ENCODE measurements around the gene DHRS12.
A peak's percentile ranks its signal among the peaks of the same experiment; 100 is the strongest.

Gene DHRS12, protein sequence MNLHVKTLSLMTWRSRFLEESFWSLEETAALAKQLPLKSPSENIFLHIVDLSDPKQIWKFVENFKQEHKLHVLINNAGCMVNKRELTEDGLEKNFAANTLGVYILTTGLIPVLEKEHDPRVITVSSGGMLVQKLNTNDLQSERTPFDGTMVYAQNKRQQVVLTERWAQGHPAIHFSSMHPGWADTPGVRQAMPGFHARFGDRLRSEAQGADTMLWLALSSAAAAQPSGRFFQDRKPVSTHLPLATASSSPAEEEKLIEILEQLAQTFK

DNA sequence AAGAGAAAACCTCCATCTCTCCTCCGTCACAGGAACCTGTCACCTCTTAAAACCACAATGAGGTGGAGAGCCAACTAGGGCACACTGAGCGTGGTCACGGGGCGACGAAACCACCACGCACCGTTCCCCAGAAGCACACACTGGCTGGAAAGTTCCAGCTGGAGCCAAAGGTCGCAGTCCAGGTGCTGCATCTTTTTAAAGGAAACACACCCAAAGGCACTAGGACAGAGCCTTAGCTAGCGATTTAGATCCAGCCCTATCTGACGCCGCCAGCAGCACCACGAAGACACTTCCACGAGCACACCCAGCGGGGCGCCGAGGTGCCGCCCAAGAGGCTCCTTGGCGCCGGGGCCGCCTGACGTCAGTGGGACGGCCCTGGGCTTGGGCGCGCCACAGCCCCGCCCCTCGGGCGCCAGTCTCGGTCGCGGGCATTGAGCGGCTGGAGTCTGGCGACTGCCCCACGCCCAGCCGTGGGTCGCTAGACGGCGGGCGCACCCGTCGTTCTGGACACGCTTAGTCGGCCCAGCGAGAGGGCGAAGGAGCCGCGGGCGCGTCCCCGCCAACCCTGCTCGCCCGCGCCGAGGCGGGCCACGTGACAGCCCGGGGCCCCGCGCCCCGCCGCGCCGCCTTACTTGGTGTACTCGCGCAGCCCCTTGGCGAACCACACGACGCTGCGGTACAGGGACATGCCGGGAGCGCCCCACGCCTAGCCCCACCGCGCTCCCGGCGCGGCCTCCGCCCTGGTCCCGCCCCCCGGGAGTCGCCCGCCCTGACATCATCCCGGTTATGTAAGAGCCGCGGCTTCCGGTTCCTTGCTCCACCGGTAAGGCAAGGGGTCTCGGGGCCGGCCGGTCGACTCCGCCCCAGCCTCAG, at the start of gene DHRS12:
TSS of gene DHRS12 (minus strand) at position 742 of the 873 bp plus-strand sequence. CDS start 4,504 bp downstream, outside the sequence.
- DNase-seq (ENCODE audit: low read depth in 2 of 2) = peak; percentile 79 to 83

DNA sequence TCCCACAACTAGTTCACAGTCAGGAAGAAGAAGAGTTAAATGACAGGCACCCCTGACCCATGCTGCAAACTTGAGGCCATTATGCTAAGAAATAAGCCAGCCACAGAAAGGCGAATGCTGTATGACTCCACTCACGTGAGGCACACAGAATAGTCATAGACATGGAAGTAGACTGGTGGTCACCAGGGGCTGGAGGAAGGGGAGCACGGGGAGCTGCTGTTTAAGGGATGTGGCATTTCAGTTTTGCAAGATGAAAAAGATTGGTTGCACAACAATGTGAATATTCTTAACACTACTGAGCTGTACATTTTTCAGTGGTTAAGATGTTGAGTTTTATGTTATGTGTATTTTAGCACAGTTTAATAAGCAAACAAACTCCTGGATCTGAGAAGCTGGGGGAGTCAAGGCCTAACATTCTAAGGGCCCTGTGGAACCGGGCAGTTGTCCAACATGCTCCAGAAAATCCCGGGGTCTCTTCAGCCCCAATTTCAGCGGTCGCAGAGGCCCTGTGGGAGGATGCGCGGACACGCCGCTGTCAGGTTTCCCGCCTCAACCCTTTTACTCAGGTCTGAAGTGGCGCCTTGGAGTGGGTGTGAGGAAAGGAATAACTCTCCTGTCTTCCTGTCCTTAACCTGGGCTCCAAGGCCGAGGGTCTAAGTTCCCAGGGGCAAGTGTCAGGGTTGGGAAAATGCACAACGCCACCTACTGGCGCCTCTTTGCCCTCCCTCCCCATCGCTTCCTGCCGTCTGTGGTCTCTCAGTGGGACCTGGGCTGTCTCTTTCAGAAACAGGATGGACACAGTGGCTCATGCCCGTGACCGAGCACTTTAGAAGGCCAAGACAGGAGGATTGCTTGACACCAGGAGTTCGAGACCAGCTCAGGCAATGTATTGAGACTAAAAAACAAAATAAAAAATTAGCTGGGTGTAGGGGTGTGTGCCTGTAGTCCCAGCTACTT, 45.5 kb upstream of the DHRS12 start:
- DNase-seq (ENCODE audit: low read depth in 2 of 2) = no peak

DNA sequence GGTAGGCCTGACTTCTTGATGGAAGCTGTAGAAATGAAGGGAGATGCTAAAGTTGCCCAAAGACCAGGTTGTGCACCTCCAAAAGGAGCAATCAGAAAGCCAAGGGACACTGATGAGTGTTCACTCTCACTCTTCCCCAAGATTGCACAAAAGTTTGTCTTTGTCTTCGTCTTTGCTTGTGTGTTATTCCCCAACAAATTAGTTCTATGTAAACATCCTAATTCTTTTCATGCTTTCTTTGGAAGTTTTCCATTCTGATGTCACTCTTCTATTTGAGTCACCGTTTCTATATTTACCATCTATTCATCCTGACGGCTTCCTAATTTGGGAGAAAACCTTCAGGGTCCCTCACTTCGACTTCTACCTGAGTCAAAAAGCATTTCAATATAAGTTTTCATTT, 44.7 kb upstream of the DHRS12 start:
- no peak for DNase-seq (ENCODE audit: low read depth in 2 of 2)

DNA sequence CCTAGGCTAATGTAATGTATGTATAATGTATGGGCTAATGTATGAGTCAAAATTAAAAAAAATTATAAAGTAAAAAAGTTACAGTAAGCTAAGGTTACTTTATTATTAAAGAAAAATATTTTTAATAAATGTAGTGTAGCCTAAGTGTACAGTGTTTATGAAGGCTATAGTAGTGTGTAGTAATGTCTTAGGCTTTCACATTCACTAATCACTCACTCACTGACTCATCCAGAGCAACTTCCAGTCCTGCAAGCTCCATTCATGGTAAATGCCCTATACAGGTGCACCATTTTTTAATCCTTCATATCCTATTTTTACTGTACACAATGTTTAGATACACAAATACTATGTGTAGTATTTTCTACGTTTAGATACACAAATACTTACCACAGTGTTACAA, 42.8 kb upstream of the DHRS12 start:
- no peak for DNase-seq (ENCODE audit: low read depth in 2 of 2)

DNA sequence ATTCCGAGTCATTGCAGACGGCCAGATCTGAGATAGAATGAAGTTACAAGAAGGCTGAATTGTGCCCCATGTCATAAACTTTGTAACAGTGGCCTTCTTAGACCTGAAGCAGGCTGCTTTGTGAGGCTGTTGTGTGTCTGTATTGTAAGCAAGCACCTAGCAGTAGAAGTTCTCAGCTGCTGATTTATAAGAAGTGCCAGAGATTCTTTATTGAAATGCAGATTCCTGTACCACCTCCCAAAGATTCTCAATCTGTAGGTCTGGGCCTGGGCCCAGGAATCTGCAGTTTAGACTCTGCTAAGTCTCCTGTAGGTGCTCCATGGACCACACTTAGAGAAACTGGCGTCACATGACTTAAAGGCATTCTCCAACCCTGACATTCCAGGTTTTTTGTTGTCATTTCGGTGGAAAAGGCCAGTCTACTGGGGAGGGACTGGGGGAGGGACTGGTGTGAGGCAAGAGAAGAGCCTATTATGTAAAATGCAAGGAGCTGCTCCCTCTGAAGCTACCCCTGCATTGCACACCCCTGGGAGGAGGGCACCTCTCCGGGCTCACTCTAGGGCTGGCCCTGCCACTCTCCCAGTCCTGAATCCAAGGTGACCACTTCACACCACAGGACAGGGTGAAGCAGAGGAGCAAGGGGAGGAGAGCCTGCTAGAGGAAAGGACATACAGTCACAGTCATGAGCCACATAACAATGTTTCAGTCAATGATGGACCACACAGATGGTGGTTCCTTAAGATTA, 41.8 kb upstream of the DHRS12 start:
- DNase-seq (ENCODE audit: low read depth in 2 of 2) = no peak

DNA sequence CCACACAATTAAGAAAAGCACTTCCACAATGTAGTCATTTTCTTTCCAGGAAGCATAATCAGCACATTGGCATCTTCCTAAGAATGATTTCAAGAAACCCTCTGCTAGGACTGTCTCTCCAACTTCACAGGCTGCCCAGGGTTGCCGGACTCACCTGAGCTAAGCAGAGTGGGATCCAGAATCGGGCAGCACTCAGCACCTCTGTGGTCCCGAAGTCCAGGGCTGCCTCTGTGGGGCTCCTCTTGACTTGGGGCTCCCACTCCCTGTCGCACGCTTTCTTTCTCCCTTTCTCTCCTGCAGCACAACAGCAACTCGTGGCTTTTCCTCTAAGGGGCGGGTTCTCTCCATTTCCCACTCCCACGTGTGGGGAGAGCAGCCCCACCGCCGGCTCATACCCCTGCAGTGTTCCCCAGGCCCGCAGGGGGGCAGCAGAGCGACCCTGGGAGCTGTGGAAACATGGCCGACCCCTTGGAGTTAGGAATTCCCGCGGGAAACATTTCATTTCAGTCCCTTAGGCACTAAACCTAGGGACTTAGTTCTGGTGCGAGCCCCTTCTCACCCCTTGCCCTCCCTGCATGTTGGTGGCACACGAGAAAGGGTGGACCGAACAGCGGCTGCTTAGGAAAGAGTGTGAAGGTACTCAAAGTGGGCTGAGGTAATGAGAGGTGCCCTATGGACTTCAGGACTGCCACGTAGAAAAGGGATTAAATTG, 41.1 kb upstream of the DHRS12 start, which contains the start of gene TMEM272:
TSS of gene TMEM272 (minus strand) at position 316 of the 712 bp plus-strand sequence. CDS start 6,647 bp downstream, outside the sequence.
- DNase-seq (ENCODE audit: low read depth in 2 of 2) = peak in 1 of 2 donors; percentile 34

DNA sequence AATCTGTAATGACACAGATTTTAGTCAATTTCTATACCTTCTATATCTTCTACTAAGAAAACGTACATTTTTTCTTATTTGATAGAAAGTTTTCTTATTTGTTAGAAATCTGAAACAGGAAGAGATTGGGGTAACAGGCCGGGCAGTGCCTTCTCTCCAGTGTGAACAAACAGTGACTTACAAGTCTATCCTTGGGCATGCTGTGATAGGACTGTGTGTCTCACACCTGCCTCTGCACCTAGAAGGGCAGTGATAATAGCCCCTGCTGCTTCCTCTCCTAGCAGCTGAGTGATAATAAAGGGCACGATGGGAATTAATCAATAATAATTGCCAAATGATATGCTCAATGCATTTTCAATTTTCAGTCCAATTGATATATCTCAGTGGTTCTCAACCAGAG, 39.6 kb upstream of the DHRS12 start:
- no peak for DNase-seq (ENCODE audit: low read depth in 2 of 2)

DNA sequence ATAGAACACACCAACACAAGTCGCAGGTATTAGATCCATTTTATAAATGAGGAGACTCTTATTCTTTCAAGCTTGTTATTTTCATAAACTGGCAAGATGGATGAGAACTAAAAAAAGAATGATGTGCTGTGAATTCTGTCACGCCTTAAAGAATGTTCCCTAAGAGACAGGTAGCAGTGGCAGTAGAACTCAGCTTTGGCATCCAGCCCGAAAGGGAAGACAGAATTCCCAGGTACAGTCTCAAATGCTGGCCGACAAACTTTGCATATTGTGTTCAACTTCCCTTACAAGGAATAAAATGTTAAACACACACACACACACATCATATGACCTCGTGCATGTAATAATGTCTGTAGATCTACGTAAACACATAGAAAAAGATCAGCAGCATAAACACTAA, 37.8 kb upstream of the DHRS12 start:
- no peak for DNase-seq (ENCODE audit: low read depth in 2 of 2)

DNA sequence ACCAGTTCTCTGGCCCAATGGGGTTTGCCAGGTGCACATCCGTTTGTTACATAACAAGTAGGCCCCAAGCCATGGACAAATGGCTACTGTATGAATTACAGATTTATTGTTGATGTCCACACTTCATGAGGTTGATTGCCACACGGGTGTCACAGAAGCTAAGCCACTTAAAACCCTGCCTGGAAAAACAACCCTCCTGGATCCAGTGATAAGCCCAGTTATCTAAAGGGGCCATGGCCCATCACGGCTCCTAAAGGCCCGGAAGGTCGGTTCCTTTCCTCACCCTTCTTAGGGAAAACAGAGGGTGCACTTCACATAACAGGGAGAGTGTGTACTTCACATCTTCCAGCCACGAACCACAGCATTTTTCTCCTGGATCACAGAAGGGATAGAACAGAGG, 37.0 kb upstream of the DHRS12 start:
- DNase-seq (ENCODE audit: low read depth in 2 of 2) = no peak

DNA sequence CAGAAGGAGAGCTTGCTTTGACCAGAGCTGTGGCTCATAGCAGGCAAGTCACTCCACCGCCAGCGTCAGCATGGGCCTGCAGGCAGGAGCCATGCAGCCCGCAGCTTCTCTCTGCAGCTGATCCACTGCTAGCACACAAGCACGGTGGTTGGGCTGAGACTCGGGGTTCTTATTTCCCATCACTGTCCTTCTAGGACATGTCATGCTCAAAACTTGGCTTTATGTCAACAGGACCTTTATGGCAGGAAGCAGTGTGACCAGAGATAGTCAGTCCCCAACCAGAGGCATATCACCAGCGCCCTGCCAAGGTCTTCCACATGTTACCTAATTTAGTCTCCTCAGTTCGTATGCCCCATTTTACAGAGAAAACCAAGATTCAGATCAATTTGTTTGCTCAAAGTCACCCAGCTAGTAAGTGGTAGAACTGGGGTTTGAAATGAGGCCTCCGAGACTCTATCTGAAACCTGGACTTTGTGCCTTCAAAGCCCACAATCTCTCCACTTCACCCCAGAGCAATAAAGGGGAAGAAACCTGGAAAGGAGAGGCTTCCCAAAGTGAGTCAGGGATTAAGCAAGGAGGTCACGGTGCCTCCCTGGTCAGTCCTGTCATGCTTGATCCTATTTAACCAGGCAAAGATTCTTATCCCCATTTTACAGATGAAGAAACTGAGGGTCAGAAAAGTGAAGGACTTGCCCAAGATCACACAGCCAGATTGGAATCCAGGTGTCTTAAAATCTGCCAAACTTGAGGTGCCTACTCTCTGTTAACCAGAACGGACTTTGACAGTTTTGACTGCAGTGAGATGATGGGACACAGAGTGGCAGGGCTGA, 36.0 kb upstream of the DHRS12 start:
- no peak for DNase-seq (ENCODE audit: low read depth in 2 of 2)

DNA sequence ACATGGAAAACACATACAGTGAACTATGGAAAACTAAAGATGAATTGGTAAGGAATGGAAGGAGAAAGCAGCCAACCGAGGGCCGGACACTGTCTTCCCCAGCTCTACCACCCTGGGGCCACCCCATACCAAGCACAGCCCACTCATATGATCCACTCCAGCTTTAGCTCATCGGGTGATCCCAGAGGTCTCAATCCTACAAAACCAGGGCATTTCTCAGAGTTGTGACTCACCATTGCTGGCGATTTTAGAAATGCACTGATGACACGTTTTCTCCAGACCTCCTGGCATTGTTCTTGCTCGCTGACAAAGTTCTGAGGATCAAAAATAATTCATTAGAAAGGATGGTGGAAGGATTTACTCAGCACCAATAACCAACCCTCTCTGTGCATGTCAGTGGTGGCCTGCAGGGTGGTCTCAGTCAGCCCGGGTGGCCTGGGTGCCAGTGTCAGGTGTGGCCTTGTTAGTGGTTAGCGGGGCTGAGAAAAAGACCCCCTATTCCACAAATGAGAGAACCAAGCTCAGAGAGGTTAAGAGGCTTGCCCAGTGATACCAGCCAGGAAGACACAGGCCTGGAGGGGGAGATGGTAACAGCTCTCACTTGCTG, 34.4 kb upstream of the DHRS12 start:
- DNase-seq (ENCODE audit: low read depth in 2 of 2) = no peak

DNA sequence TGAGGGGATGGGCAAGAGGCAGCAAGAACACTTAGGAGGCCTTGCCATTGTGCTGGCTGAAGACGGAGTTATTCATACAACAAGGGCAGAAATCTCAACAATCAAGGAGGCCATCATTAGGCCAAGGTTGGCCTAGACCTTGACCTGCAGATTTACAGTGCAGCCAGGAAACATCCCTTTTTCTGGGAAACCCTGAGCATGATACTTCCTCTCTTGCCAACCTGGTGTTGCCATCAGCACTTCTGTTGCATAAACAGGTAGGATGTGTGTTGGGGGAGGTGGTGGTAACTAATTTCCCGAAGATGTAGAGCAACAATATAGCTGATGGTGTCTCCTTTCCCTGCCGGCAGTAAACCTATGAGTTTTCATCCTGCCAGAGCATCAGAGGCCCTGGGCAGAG, 33.1 kb upstream of the DHRS12 start:
- no peak for DNase-seq (ENCODE audit: low read depth in 2 of 2)

DNA sequence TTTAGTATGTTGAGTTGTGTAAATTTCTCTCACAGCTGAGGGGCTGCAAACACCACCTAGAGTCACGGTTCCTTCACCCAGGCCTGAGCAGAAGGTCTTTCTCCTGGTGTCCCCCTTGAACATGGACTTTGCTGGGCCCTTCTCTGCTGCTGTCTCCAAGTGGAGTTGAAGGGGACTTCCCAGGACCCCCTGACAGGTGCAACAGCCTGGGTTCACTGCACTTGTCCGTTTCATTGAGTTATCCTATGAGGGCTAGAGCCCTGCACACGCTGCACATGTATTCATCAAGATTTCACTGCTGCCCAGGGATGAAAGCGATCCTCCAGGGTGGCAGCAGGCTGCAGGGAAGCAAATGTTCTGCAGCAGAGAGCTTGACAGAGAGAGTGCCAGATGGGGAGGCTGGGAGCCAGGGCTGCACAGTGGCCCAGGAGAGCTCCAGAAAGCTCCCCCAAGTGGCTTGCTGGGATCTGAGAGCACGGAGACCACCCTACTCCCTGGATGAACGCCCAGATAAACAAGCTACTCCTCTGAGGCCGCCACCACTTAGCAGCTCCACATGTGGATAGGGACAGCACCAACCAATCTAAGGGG, 30.7 kb upstream of the DHRS12 start:
- DNase-seq (ENCODE audit: low read depth in 2 of 2) = no peak

DNA sequence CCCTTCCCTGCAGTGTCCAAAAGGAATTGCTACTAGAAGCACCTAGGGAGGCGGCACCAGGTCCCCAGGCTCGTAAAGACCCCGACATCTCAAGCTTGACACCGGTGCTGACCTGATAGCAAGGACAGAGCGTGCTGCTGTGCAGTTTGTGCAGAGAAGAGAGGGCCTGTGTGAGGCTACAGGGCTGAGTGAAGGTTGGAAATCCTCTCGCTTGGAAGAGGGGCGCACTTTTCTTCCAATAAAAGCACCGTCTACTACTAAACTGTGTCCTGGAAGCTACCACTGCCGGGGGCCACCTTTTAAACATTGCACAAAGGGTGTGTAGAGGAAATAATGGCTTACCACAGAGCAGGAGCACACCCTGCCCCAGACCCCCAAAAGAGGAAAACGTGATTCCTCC, 30.0 kb upstream of the DHRS12 start:
- no peak for DNase-seq (ENCODE audit: low read depth in 2 of 2)

DNA sequence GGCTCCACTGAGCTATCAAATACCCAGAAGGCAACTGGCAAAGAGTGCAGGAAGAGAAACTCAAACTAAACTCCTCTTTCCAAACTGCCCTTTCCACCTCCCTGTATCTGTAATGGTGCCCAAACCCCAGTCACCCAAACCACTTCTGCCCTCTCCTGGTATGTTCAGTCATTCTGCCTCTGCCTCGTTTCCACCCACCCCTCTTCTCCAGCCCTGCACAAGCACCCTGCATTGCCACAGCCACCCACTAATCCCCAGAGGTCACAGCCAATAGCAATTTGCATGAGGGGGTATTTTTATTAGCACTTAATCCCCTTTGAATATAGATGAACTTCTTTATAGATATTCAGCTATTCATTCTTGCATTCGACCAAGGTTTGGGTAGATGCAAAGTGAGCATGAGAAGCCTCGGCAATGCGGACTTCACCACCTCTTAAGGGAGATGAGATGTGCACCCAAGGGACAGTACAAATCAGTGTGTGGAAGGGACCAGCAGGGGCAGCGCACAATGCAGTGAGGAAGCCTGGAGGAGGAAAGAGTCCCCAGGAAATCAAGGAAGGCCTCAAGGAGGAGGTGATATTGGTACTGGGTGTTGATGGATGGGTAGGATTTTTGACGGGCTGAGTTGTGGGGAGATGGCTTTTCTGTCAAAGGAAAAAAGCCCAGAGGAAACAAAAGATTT, 28.6 kb upstream of the DHRS12 start:
- peak; percentile 22 to 28 for DNase-seq (ENCODE audit: low read depth in 2 of 2)

DNA sequence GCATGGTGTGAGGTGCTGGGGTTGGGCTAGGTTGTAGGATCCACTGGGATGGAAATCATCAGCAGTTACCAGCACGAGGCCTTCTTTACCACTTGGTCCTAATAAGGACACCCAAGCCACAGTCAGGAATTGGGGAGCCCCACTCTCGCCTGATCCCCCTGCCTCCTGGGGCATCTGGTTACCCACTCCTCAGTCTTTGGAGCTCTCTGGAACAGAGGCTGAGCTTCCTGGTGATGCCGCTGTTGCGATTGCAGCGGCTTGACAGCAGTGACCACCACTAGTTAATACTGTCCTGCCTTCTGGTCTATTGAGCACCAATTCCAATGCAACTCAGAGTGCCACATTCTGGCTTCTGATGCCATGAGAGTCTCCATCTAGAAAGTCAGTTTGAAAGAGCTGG, 27.6 kb upstream of the DHRS12 start:
- no peak for DNase-seq (ENCODE audit: low read depth in 2 of 2)

DNA sequence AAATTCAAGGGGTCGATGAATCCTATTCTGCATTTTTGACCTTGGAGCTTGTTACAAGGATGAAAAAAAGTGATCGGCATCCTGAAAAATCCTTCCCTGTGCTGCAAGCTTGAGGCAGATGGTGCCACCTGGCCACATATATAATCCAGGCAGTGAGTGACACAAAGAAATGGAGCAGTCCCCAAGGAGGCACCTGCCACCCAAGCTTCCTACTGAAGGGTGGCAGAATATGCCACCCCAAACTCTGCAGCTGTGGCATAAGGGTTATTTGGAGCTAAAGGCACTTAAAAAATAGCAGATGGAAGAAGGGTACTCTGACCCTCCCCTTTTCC, 25.6 kb upstream of the DHRS12 start:
- DNase-seq (ENCODE audit: low read depth in 2 of 2) = no peak
